Heart right ventricle (tissue), 16 donors: ENCODE data around the gene FAM187B. TPM values are rescaled to one million over a fixed set of nuclear protein-coding genes. Genes with fewer than 3 reads are reported as not detected.
"Not testable (repeated sequence)": the region's sequence is repeated elsewhere in the genome, so short reads cannot be mapped to it uniquely, and the experiment has no call there.

Experiments
- ATAC-seq, 8 donors: fragments of 200-7000 bp; cut with Tn5 transposase; one replicate each; pipeline ENCODE4 v1.9.1; 2020; ENCODE audit warnings: mild to moderate bottlenecking in 8 of 8, moderate library complexity in 8 of 8, moderate number of reproducible peaks in 1 of 8
- DNase-seq, 2 donors: peaks; one replicate each; pipeline ENCODE4 v3.0.0-alpha.2; 2020
- H3K27ac ChIP-seq, 10 donors: fragments of 200-600 bp; sonication (generic) in 2 of 10; one replicate each; pipeline versions ENCODE4 v1.5.0 to v1.8.0; 2020 to 2022; ENCODE audit warnings: mild to moderate bottlenecking in 3 of 10
- H3K27me3 ChIP-seq, 7 donors: fragments of 200-600 bp; one replicate each; pipeline ENCODE4 v1.8.0; 2021 to 2022; ENCODE audit warnings: mild to moderate bottlenecking in 2 of 7
- H3K36me3 ChIP-seq, 9 donors: fragments of 200-600 bp; sonication (generic) in 1 of 9; one replicate each; pipeline versions ENCODE4 v1.5.0 to v1.8.0; 2020 to 2022; ENCODE audit warnings: mild to moderate bottlenecking in 2 of 9
- H3K4me1 ChIP-seq, 9 donors: fragments of 200-600 bp; sonication (generic) in 1 of 9; one replicate each; pipeline versions ENCODE4 v1.5.0 to v1.8.0; 2020 to 2022; ENCODE audit warnings: mild to moderate bottlenecking in 4 of 9
- H3K4me3 ChIP-seq, 10 donors: fragments of 200-600 bp; sonication (generic) in 2 of 10; one replicate each; pipeline versions ENCODE4 v1.5.0 to v1.8.0; 2020 to 2022; ENCODE audit warnings: mild to moderate bottlenecking in 7 of 10, moderate library complexity in 2 of 10
- H3K9me3 ChIP-seq, 11 donors: fragments of 200-600 bp in 10 of 11; sonication (generic) in 2 of 11; one replicate each; pipeline versions ENCODE4 v1.5.0 to v1.8.0; 2013 to 2022; ENCODE audit warnings: mild to moderate bottlenecking in 2 of 11, control low read depth in 1 of 11, moderate library complexity in 1 of 11
- WGBS, 2 donors: extraction: QIAGEN DNeasy Blood & Tissue Kit; methylation state at CpG; one replicate each; pipeline ENCODE4 v1.1.7; 2013; ENCODE audit warnings: inconsistent platforms in 1 of 2; 5-methylcytosine and 5-hydroxymethylcytosine counted together
- intact Hi-C, 10 donors: fragments of 100-400 bp; cut with DNase I; formaldehyde crosslinking; loops; one replicate each; pipeline versions ENCODE4 v1.11.1 to v1.14.2; 2022
- polyA plus RNA-seq, 2 donors: library from polyadenylated mRNA; stranded (reverse); fragments of 200-250 nt; gene quantifications; one replicate each; pipeline ENCODE4 v1.2.3, GENCODE V29; 2013
- total RNA-seq, 10 donors: library from RNA; stranded (reverse); fragmentation: NEBNext Ultra II Directional in 3 of 10; extraction: Animal tissue kit (Norgen Biotek cat#: 25700) in 3 of 10; gene quantifications; one replicate each; pipeline versions ENCODE4 v1.2.1 to v1.2.4, GENCODE V29; 2021 to 2023
- TF ChIP-seq, protein P1 (sequence below), 9 donors: fragments of 200-600 bp; sonication (generic) in 2 of 9; IDR thresholded peaks; one replicate each; pipeline versions ENCODE4 v1.5.0 to v1.8.0; 2021 to 2022; ENCODE audit warnings: antibody characterized with exemption in 9 of 9, mild to moderate bottlenecking in 5 of 9, moderate library complexity in 1 of 9
- donor health status: Arrhythmogenic right ventricular cardiomyopathy.
- donor health status: ischemic (EF 13 %, LVEDD 7.1; RV severe dilation, severe dysfunction).
- donor health status: healthy with polysubstance abuse.
- donor health status: DM: no; HTN: yes; CAD: no.
- donor health status: DM: no; HTN: no; CAD: no.
- donor health status: ischemic (EF 25% LVEDD 6.9; RV normal size, moderate dysfunction).
- donor health status: ischemic (EF 25% LVEDD 5.7; RV mildly dilated, moderate dysfunction).
- donor health status: healthy.
- donor health status: DM: yes; HTN: yes; CAD: no.
- donor health status: Ischemic cardiomyopathy.
- donor health status: ischemic (EF 35%, LVEDD 5.7; RV mildly dilated, moderate dysfunction).
- donor health status: nonischemic (EF 11% LVEDD 7.7; RV severe dilation, severe dysfunction).
- donor health status: DM: yes; HTN: yes; CAD: no.
- donor health status: PGD.
- donor health status: ischemic (EF 29% LVEDD 5.4; RV normal size, mild dysfunction).
- donor health status: nonischemic (EF 23%, LVEDD 6.1; RV moderate dilation, normal function).

Gene FAM187B
- total and polyA plus RNA-seq, 12 donors: 0.48 TPM; not detected in 11

DNA sequence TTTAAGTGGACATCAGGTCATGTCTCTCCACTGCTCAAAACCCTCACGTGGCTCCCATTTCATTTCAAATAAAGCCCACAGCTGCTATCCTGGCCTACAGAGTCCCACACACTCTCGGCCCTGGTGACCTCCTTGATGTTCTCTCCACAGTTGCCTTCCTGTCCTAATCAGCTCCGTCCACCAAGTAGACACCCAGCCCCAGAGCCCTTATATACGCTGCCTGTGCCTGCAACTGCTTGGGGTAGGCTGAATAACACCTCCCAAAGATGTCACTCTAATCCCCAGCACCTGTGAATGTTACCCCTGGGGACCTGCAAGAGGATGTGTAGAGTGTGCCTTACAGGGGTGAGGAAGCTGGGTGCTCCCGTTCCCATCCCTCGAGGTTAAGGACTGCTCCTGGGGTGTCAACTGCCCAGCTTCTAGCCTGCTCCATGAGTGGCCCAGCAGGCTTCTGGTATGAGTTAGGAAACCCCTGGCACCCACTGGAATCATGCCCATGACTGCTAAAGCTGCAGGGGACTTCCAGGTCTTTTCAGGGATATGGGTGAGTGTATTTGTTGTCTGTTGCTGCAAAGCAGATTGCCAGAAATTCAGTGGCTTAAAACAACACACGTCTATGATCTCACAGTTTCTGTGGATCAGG is 6.0 kb downstream of the FAM187B start:
- H3K36me3 ChIP-seq: no peaks in the 10 kb centered on the region
- DNase-seq (no peak), ATAC-seq (no peak)
- intact Hi-C loops: no loop called here
- TF ChIP-seq, protein P1, sequence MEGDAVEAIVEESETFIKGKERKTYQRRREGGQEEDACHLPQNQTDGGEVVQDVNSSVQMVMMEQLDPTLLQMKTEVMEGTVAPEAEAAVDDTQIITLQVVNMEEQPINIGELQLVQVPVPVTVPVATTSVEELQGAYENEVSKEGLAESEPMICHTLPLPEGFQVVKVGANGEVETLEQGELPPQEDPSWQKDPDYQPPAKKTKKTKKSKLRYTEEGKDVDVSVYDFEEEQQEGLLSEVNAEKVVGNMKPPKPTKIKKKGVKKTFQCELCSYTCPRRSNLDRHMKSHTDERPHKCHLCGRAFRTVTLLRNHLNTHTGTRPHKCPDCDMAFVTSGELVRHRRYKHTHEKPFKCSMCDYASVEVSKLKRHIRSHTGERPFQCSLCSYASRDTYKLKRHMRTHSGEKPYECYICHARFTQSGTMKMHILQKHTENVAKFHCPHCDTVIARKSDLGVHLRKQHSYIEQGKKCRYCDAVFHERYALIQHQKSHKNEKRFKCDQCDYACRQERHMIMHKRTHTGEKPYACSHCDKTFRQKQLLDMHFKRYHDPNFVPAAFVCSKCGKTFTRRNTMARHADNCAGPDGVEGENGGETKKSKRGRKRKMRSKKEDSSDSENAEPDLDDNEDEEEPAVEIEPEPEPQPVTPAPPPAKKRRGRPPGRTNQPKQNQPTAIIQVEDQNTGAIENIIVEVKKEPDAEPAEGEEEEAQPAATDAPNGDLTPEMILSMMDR (IDR thresholded peaks at IDR 0.05): no peak
- 81 to 86% methylated on average over 7 of the region's 7 CpGs for WGBS, 2 donors
- H3K4me3 ChIP-seq: no peak overlapping the region
- H3K27ac ChIP-seq: no peak overlapping the region
- H3K4me1 ChIP-seq: peaks cover 0 to 35% (median 3%) of the 10 kb centered on the region in 9 donors
- H3K27me3 ChIP-seq: no peaks in the 10 kb centered on the region
- peaks cover 0 to 21% (median 5%) of the 10 kb centered on the region in 11 donors for H3K9me3 ChIP-seq

DNA sequence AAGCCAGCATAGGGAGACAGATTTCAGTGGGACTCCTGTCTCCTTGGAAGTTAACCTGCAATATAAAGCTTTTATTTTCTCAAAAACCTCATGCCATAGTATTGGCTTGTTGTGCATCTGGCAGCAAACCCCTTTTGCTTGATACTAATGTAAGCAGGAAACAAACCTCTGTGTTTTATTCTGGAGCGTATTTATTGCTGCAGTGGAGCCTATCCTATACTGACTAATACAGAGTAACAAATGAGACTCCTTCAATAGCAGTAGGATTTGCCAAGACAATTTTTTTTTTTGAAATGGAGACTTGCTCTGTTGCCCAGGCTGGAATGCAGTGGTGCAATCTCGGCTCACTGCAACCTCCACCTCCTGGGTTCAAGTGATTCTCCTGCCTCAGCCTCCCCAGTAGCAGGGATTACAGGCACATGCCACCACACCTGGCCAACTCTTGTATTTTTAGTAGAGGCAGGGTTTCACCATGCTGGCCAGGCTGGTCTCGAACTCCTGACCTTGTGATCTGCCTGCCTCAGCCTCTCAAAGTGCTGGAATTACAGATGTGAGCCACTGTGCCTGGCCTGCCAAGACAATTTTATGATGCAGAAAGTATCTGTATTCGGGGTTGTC is 7.5 kb downstream of the FAM187B start:
- intact Hi-C loops, H3K36me3 ChIP-seq, H3K4me3 ChIP-seq, ATAC-seq, DNase-seq, H3K27me3 ChIP-seq: not testable (repeated sequence)
- H3K4me1 ChIP-seq: peaks cover 0 to 35% (median 6%) of the 10 kb centered on the region in 9 donors
- peak overlapping the region in 2 of 10 donors; percentile 5 to 27 for H3K27ac ChIP-seq
- peaks cover 0 to 31% (median 6%) of the 10 kb centered on the region in 11 donors for H3K9me3 ChIP-seq
- WGBS, 2 donors: 88% methylated on average over 4 of the region's 4 CpGs

DNA sequence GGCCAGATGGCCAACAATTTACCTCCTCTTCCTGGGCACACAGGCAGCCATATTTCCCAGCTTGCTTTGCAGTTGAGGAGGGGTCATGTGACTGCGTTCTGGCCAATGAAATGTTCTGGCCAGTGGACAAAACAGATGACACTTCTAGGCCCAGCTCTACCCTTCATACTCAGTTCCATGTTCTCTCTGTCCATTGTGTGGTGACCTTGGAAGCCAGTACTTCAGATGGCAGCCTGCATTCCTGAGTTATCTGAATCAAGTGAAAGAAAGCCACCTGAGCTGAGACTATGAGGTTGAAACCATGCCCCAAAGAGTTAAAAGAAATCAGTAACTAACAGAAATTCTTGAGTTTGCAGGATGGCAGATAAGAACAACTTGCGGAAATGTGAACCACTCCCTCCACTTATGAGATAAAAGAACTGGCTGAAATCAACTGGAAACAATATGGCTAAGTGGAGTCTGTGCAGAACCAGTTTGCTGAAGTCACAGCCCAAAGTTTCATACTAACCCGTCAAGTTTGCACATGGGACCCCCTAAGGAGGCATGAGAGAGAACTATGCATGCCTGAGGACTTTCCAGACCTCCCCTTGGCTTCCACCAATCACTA is 8.1 kb downstream of the FAM187B start:
- DNase-seq (no peak), ATAC-seq (peak in 2 of 8 donors; percentile 18 to 24)
- H3K27ac ChIP-seq: peak overlapping the region in 1 of 10 donors; percentile 27
- peaks cover 0 to 31% (median 6%) of the 10 kb centered on the region in 11 donors for H3K9me3 ChIP-seq
- TF ChIP-seq, protein P1 (IDR thresholded peaks at IDR 0.05): no peak
- no peaks in the 10 kb centered on the region for H3K27me3 ChIP-seq
- intact Hi-C loops: no loop called here
- no peak overlapping the region for H3K4me3 ChIP-seq
- WGBS, 2 donors: 39 to 46% methylated on average over 3 of the region's 3 CpGs
- H3K4me1 ChIP-seq: peaks cover 0 to 33% (median 6%) of the 10 kb centered on the region in 9 donors
- no peaks in the 10 kb centered on the region for H3K36me3 ChIP-seq

DNA sequence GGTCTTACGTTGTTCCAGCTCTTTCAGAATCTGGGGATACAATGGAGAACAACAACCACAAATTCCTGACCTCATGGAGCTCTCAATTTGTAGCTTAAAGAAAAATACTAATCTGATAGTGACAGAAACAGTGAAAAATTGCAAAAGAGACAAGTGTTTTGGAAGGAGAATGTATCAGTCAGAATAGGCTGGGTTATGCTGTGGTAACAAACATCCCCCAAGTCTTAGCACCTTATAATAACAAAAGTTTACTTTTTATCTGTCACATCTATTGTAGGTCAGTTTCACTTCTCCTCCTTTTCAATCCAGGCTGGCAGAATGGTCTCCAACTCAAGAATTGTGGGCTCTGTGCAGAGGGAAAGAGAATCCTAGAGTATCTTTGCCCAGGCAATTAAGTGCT is 9.5 kb downstream of the FAM187B start:
- Histone ChIP-seq H3K27ac (no peak overlapping the region), H3K9me3 (peaks cover 0 to 31% (median 6%) of the 10 kb centered on the region in 11 donors)
- WGBS, 2 donors: 91 to 96% methylated on average over 1 of the region's 1 CpG

More for the DNA sequence above, 9.5 kb downstream of the FAM187B start:
- no peak overlapping the region for H3K4me3 ChIP-seq
- H3K27me3 ChIP-seq: no peaks in the 10 kb centered on the region
- DNase-seq: no peak
- no peaks in the 10 kb centered on the region for H3K36me3 ChIP-seq
- intact Hi-C loops: no loop called here
- peaks cover 3 to 30% (median 14%) of the 10 kb centered on the region in 9 donors for H3K4me1 ChIP-seq
- ATAC-seq: no peak
- TF ChIP-seq, protein P1 (IDR thresholded peaks at IDR 0.05): no peak
